ENCODE data around the gene LAMB2.

LAMB2 gene

GRCh38 chr3:49161197-49161596 is 28.3 kb upstream of the LAMB2 start:
- no peak for DNase-seq

- no peak for DNase-seq
These were observed 25.9 kb upstream of the LAMB2 start for GRCh38 chr3:49158792-49159191.

- DNase-seq: no peak
These were observed 25.4 kb upstream of the LAMB2 start for GRCh38 chr3:49158103-49158709.

GRCh38 chr3:49157289-49157688 is 24.4 kb upstream of the LAMB2 start:
- no peak for DNase-seq

- no peak for DNase-seq
These were observed 20.6 kb upstream of the LAMB2 start for GRCh38 chr3:49153349-49153912.

GRCh38 chr3:49151610-49152009 is 18.8 kb upstream of the LAMB2 start:
- no peak for DNase-seq

- no peak for DNase-seq
These were observed 15.3 kb upstream of the LAMB2 start for GRCh38 chr3:49148159-49148558.

GRCh38 chr3:49140080-49140479 is 7.2 kb upstream of the LAMB2 start:
- DNase-seq: no peak

- DNase-seq: no peak
These were observed 2.6 kb upstream of the LAMB2 start for GRCh38 chr3:49135499-49135898.

GRCh38 chr3:49134471-49135265 is 1.8 kb upstream of the LAMB2 start:
- no peak for DNase-seq

- DNase-seq: no peak
These were observed 539 bp upstream of the LAMB2 start for GRCh38 chr3:49133226-49133951.

GRCh38 chr3:49132073-49132436 is 795 bp downstream of the LAMB2 start:
- no peak for DNase-seq

- DNase-seq: no peak
These were observed 1.3 kb downstream of the LAMB2 start for GRCh38 chr3:49131576-49131975.

GRCh38 chr3:49131040-49131439 is 1.8 kb downstream of the LAMB2 start:
- DNase-seq: no peak

- no peak for DNase-seq
These were observed 7.7 kb downstream of the LAMB2 start for GRCh38 chr3:49124991-49125670.

GRCh38 chr3:49124203-49124602 is 8.6 kb downstream of the LAMB2 start:
- DNase-seq: no peak

GRCh38 chr3:49123687-49124086 is 9.2 kb downstream of the LAMB2 start:
- DNase-seq: no peak

GRCh38 chr3:49122886-49123545 is 9.8 kb downstream of the LAMB2 start:
- DNase-seq: no peak

GRCh38 chr3:49122451-49122850 is 10.4 kb downstream of the LAMB2 start:
- DNase-seq: no peak

GRCh38 chr3:49122022-49122421 is 10.8 kb downstream of the LAMB2 start:
- no peak for DNase-seq

GRCh38 chr3:49121132-49121736 is 11.6 kb downstream of the LAMB2 start:
- no peak for DNase-seq
